GM21737 (cell line): Measurements from ENCODE around the gene RPA1.
A peak's percentile ranks its signal among the peaks of the same experiment; 100 is the strongest.
"Not testable (repeated sequence)": the region's sequence is repeated elsewhere in the genome, so short reads cannot be mapped to it uniquely, and the experiment has no call there.

Experiments
- ATAC-seq: cut with Tn5 transposase; IDR thresholded peaks from one replicate; pipeline ENCODE4 v1.9.1; 2021; ENCODE audit warnings: mild to moderate bottlenecking, moderate library complexity; ENCODE audit not compliant: unreplicated experiment

The RPA1 gene

GRCh38 chr17:1813088-1813487, 16.7 kb upstream of the RPA1 start:
- no peak for ATAC-seq

DNA sequence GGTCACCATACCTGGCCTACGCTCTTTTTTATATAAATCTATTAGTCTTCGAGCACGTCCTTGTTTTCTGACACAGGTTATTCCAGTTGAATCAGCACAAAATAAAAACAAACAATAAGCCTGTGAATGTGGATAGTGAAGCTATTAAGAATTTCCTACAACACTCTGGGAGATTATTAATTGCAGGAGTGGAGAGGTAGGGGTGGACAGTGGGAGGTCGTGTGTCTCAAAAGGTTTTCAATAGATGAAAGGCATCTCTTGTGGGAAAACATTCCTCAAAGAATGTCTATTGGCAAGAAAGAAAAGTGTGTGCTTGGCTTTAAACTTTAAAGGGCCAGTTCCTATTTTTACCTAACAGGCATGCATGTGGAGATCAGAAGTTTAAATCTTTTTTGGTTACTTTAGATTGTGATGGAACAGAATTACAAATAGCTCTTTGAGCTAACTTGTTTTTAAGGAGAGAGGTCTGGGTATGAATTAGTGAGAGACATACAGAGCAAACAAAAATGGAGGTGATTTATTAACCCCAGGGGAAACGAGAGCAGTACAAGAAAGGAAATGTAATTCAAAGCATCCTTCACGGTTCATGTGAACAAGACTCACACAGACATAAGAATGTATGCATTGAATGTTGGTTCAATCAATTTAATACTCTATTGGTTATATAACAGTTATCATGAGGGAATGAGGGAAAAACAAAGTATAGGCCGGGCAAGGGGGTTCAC, 9.1 kb upstream of the RPA1 start:
- no peak for ATAC-seq

DNA sequence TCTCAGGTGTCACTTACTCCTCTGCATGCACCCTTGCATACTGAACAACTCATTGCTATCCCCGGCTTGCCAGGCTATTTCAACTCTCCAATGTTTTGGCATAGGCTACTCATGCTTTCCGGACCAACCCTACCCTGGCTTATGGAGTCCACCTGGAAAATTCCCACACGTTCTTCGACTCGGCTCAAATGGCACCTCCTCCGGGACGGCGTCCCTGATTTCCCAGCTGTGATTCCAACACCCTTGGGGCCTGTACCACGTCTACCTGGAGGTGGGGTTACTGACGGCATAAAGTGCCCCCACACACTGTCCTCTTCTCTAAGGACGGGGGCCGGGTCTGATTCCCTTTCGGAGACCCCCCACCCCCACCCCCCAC, 601 bp upstream of the RPA1 start:
- no peak for ATAC-seq

DNA sequence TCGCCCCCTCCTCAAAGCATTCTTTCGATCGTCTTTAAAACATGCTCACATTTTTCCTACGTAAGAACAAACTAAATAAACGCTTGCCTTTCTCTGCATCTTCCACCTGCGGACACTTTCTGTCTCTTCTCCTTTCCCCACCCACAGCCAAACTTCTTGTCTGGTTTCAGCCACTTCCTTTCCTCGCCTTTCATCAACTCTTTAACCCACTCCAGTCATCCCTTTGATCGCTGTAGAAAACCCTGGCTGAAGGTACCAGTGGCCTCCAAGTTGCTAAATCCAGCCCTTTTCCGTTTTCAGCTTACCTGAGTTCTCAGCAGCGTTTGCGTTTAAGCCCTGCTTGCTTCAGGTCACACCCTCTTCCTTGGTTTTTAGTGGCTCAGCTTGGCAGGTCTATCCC, 483 bp downstream of the RPA1 start:
- ATAC-seq = no peak

- peak; percentile 61 for ATAC-seq
These were observed 4.8 kb downstream of the RPA1 start for GRCh38 chr17:1834380-1835149.

DNA sequence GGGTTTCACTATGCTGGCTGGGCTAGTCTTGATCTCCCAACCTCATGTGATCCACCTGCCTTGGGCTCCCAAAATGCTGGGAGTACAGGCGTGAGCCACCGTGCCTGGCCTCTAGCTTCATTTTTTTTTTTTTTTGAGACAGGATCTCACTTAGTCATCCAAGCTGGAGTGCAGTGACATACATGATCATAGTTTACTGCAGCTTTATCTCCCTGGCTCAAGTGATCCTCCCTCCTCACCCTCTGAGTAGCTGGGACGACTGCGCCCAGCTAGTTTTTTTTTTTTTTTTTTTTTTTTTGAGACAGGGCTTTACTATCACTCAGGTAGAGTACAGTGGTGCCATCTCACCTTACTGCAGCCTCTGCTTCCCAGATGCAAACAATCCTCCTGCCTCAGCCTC, 9.7 kb downstream of the RPA1 start:
- no peak for ATAC-seq

GRCh38 chr17:1843947-1844346, 14.1 kb downstream of the RPA1 start:
- ATAC-seq = no peak

- ATAC-seq = no peak
These were observed 17.4 kb downstream of the RPA1 start for GRCh38 chr17:1847191-1847590.

DNA sequence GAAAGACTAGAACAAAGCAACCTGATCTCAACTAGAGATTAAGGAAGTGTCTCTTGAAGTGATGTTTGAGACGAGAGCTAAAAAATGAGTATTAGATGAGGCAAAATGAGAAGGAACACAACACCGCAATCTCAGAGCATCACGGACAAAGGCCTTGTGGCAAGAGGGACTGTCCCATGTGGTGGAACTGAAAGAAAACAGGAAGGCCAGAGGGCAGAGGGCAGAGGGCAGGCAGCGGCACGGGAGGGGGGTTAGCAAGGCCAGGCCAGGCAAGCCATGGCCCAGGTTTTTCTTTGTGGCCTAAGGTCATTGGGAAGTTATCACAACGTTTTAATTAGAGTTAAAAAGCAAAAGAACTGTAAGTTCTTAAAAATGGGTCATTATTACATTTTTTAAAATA, 22.5 kb downstream of the RPA1 start:
- no peak for ATAC-seq

DNA sequence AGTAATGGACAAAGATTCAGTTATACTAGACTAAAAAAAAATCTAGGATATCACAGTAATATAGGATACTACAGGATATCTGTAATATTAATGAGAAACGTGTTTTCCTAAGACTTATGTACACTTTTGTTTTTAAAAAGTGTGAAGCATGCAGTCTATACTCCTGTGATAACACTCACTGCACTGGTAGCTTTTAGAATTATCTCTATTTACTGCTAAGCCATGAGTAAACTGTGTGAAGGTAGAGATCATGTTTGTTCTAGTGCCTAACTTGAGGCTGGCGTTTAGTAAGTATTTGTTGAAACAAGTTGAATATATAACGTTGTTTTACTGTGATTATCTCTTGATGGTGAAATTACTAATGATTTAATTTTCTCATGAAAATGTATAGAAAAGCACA, 23.9 kb downstream of the RPA1 start:
- no peak for ATAC-seq

GRCh38 chr17:1856462-1856861, 26.7 kb downstream of the RPA1 start:
- ATAC-seq = not testable (repeated sequence)

- ATAC-seq = no peak
These were observed 31.2 kb downstream of the RPA1 start for GRCh38 chr17:1860978-1861377.

- no peak for ATAC-seq
These were observed 31.7 kb downstream of the RPA1 start for GRCh38 chr17:1861391-1862010.

- no peak for ATAC-seq
These were observed 35.6 kb downstream of the RPA1 start for GRCh38 chr17:1865252-1866037.

GRCh38 chr17:1867307-1867706, 37.5 kb downstream of the RPA1 start:
- ATAC-seq = no peak

GRCh38 chr17:1868090-1868489, 38.3 kb downstream of the RPA1 start:
- ATAC-seq = no peak

DNA sequence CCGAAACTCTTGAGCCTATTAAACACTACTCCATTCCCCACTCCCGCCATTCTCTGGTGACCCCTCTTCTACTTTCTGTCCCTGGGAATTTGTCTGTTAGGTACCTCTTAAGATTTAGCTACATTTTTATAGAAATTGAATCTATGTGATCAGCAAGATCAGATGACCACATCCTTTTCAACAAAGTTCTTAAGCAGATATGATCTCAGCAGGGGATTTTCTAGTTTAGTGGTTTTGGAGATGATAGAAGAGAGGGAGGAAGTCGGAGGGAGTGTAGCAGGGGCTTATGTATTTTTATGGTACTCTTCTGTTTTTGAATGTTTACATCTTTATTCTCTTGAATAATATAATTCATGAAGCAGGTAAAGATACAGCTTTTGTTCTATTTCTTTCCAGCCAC, 40.8 kb downstream of the RPA1 start:
- ATAC-seq = no peak

DNA sequence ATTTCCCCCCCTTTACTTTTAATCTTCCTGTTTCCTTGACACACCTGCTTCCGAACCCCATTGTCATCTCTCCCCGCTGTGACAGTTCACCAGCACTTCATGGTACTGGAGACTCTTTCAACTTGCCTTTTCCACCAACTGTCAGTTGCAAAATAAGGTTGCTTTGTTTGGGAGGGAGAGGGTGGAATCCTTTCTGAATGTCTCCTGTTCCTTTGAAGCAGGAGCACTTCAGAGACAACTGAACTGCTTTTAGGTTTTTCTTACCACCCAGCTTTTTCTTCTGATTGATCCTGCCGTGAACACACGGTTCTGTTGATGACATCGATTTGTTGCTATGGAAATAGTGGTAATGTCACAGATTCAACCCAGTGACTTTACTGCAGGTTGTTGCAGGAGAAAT, 42.0 kb downstream of the RPA1 start:
- no peak for ATAC-seq

- no peak for ATAC-seq
These were observed 42.4 kb downstream of the RPA1 start for GRCh38 chr17:1872254-1872653.

- no peak for ATAC-seq
These were observed 43.2 kb downstream of the RPA1 start for GRCh38 chr17:1872976-1873375.

- ATAC-seq = no peak
These were observed 43.6 kb downstream of the RPA1 start for GRCh38 chr17:1873418-1873817.
